Ovary (tissue), 3 donors: ENCODE data around the gene CDK6.

Source experiments
- POLR2A ChIP-seq: fragments of 450-650 bp; IDR thresholded peaks from one replicate; pipeline ENCODE4 v1.6.1; 2017; ENCODE audit warnings: antibody characterized with exemption, mild to moderate bottlenecking, moderate library complexity
- TF ChIP-seq, protein P1 (sequence below), 3 donors: fragments of 450-650 bp in 2 of 3; fragments of 200-600 bp in 1 of 3; IDR thresholded peaks; one replicate each; pipeline versions ENCODE4 v1.5.1 to v1.8.0; 2016 to 2022; ENCODE audit warnings: antibody characterized with exemption in 3 of 3, mild to moderate bottlenecking in 1 of 3
- donor health status: DM: no; HTN: no; CAD: no.

DNA sequence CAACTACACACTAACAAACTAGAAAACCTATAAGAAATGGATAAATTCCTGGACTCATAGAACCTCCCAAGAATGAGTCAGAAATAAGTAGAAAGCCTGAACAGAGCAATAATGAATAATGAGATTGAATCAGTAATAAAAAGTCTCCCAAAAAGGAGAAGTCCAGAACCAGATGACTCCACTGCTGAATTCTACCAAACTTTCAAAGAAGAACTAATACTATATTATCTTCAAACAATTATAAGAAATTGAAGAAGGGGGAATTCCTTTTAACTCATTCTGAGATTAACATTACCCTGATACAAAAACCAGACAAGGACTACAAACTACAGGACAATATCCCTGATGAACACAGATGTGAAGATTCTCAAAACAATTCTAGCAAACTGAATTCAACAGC, 47.8 kb upstream of the CDK6 start:
- TF ChIP-seq, protein P1, sequence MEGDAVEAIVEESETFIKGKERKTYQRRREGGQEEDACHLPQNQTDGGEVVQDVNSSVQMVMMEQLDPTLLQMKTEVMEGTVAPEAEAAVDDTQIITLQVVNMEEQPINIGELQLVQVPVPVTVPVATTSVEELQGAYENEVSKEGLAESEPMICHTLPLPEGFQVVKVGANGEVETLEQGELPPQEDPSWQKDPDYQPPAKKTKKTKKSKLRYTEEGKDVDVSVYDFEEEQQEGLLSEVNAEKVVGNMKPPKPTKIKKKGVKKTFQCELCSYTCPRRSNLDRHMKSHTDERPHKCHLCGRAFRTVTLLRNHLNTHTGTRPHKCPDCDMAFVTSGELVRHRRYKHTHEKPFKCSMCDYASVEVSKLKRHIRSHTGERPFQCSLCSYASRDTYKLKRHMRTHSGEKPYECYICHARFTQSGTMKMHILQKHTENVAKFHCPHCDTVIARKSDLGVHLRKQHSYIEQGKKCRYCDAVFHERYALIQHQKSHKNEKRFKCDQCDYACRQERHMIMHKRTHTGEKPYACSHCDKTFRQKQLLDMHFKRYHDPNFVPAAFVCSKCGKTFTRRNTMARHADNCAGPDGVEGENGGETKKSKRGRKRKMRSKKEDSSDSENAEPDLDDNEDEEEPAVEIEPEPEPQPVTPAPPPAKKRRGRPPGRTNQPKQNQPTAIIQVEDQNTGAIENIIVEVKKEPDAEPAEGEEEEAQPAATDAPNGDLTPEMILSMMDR (IDR thresholded peaks at IDR 0.05): no peak
- TF ChIP-seq POLR2A: no peak
